ENCODE results near the gene STXBP5. TPM values are rescaled to one million over a fixed set of nuclear protein-coding genes. Genes with fewer than 3 reads are reported as not detected.

Gene STXBP5
- total and polyA plus RNA-seq, 2 of the 13 experiments (the other 11 are each of a cell fraction or from before 2014, with no cell fraction given): 8.8 to 19.4 TPM

DNA sequence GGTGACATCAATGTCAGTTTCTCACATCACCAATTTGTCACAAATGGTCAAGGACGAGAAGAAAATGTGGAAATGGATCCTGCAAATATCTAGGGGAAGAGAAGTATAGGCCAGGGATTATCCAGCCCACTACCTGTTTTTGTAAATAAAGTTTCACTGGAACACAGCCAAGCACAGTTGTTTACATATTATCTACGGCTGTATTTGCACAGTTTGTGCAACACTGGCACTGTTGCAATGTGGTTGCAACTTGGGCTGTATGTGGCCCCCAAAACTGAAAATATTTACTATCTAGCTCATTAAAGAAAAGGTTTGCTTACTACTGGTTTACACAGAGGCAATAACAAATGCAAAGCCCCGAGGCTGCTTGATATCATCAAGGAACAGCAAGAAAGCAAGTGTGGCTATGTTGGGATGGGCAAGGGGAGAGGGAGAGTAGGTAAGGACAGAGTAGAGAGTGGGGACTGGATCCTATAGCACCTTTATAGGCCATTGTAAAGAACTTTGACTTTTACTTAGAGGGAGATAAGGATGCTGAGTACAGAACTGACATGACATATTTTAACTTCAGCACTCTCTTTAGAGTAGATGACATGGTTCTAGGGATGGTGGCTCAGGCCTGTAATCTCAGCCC, 11.8 kb upstream of the STXBP5 start (continued):
- TF ChIP-seq ZNF577 (CRISPR knock-in tag; IDR thresholded peaks at IDR 0.05; ENCODE audit: borderline replicate concordance, low read depth) (no peak), STAG1 (CRISPR knock-in tag; IDR thresholded peaks at IDR 0.05) (no peak), ZBTB1 (CRISPR knock-in tag; IDR thresholded peaks at IDR 0.05; ENCODE audit: borderline replicate concordance) (no peak), YY1 (IDR thresholded peaks at IDR 0.05; ENCODE audit: insufficient read depth, insufficient replicate concordance, low read depth, low read length) (no peak), AKAP8 (CRISPR knock-in tag; IDR thresholded peaks at IDR 0.05) (no peak), ZNF230 (CRISPR knock-in tag; IDR thresholded peaks at IDR 0.05) (no peak), HNRNPK (IDR thresholded peaks at IDR 0.05; ENCODE audit: low read depth, low read length, poor library complexity, severe bottlenecking) (no peak), ZNF317 (CRISPR knock-in tag; IDR thresholded peaks at IDR 0.05) (peak; percentile 85), ZNF883 (CRISPR knock-in tag; IDR thresholded peaks at IDR 0.05; ENCODE audit: not compliant biosample characterization) (no peak), FLYWCH1 (CRISPR knock-in tag; IDR thresholded peaks at IDR 0.05) (no peak), IKZF4 (CRISPR knock-in tag; IDR thresholded peaks at IDR 0.05; ENCODE audit: borderline replicate concordance, low read depth, not compliant biosample characterization) (no peak), DNMT1 (CRISPR knock-in tag; IDR thresholded peaks at IDR 0.05) (no peak), PTBP1 (IDR thresholded peaks at IDR 0.05; ENCODE audit: low read depth, low read length, poor library complexity, severe bottlenecking) (no peak), ZNF34 (CRISPR knock-in tag; IDR thresholded peaks at IDR 0.05; ENCODE audit: borderline replicate concordance) (no peak), NR1H2 (CRISPR knock-in tag; IDR thresholded peaks at IDR 0.05; ENCODE audit: borderline replicate concordance, low read depth) (no peak)
- TF ChIP-seq, protein P1, sequence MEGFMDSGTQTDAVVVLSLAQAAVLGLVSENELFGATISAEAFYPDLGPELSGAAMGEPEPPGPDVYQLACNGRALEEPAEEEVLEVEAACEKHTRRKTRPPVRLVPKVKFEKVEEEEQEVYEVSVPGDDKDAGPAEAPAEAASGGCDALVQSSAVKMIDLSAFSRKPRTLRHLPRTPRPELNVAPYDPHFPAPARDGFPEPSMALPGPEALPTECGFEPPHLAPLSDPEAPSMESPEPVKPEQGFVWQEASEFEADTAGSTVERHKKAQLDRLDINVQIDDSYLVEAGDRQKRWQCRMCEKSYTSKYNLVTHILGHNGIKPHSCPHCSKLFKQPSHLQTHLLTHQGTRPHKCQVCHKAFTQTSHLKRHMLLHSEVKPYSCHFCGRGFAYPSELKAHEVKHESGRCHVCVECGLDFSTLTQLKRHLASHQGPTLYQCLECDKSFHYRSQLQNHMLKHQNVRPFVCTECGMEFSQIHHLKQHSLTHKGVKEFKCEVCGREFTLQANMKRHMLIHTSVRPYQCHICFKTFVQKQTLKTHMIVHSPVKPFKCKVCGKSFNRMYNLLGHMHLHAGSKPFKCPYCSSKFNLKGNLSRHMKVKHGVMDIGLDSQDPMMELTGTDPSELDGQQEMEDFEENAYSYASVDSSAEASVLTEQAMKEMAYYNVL (CRISPR knock-in tag; IDR thresholded peaks at IDR 0.05; ENCODE audit: borderline replicate concordance): peak; percentile 38; the same call in 1 of the 2 replicates
- TF ChIP-seq, protein P2, sequence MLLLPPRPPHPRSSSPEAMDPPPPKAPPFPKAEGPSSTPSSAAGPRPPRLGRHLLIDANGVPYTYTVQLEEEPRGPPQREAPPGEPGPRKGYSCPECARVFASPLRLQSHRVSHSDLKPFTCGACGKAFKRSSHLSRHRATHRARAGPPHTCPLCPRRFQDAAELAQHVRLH (CRISPR knock-in tag; IDR thresholded peaks at IDR 0.05; ENCODE audit: borderline replicate concordance, low read depth): peak; percentile 81; the same call in 1 of the 2 replicates
- TF ChIP-seq, protein P3, sequence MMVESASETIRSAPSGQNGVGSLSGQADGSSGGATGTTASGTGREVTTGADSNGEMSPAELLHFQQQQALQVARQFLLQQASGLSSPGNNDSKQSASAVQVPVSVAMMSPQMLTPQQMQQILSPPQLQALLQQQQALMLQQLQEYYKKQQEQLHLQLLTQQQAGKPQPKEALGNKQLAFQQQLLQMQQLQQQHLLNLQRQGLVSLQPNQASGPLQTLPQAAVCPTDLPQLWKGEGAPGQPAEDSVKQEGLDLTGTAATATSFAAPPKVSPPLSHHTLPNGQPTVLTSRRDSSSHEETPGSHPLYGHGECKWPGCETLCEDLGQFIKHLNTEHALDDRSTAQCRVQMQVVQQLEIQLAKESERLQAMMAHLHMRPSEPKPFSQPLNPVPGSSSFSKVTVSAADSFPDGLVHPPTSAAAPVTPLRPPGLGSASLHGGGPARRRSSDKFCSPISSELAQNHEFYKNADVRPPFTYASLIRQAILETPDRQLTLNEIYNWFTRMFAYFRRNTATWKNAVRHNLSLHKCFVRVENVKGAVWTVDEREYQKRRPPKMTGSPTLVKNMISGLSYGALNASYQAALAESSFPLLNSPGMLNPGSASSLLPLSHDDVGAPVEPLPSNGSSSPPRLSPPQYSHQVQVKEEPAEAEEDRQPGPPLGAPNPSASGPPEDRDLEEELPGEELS (CRISPR knock-in tag; IDR thresholded peaks at IDR 0.05): peak; percentile 99
- TF ChIP-seq, protein P4, sequence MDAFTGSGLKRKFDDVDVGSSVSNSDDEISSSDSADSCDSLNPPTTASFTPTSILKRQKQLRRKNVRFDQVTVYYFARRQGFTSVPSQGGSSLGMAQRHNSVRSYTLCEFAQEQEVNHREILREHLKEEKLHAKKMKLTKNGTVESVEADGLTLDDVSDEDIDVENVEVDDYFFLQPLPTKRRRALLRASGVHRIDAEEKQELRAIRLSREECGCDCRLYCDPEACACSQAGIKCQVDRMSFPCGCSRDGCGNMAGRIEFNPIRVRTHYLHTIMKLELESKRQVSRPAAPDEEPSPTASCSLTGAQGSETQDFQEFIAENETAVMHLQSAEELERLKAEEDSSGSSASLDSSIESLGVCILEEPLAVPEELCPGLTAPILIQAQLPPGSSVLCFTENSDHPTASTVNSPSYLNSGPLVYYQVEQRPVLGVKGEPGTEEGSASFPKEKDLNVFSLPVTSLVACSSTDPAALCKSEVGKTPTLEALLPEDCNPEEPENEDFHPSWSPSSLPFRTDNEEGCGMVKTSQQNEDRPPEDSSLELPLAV (CRISPR knock-in tag; conservative IDR thresholded peaks at IDR 0.05; ENCODE audit: low read depth): no peak
- TF ChIP-seq, protein P5, sequence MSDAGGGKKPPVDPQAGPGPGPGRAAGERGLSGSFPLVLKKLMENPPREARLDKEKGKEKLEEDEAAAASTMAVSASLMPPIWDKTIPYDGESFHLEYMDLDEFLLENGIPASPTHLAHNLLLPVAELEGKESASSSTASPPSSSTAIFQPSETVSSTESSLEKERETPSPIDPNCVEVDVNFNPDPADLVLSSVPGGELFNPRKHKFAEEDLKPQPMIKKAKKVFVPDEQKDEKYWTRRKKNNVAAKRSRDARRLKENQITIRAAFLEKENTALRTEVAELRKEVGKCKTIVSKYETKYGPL (CRISPR knock-in tag; IDR thresholded peaks at IDR 0.05): no peak
- TF ChIP-seq, protein P6, sequence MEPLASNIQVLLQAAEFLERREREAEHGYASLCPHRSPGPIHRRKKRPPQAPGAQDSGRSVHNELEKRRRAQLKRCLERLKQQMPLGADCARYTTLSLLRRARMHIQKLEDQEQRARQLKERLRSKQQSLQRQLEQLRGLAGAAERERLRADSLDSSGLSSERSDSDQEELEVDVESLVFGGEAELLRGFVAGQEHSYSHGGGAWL (CRISPR knock-in tag; IDR thresholded peaks at IDR 0.05): no peak
